ENCODE results near the gene ISLR.

ISLR gene

DNA sequence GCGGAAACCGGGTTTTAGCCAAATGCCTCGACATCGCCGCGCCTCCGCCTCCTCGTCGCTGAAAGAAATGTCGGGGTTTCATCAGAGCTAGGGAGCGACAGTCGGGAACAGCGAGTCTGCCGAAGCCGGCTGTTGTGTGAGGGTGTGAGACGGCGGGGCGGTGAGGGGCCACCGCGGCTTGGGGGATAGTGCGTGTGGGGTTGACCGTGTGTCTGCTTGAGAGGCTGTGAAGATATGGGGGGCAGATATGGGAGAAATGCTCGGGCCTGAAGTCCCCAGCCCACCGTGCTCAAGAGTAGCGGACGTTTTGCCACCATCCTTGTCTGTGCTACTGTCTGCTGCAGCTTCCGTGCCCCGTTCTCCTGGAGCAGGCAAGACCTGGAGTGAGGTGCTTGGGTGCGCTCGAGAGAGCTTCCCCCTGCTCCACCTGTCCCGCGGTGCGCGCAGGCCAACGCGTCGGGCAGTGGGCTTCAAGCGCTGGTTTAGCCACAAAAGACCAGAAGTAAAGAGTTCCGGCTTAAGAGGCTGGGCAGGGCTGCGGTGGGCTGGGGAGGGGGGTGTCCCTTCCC is 43.8 kb upstream of the ISLR start:
- no peak overlapping the region for H3K27ac ChIP-seq
- TF ChIP-seq, protein P1, sequence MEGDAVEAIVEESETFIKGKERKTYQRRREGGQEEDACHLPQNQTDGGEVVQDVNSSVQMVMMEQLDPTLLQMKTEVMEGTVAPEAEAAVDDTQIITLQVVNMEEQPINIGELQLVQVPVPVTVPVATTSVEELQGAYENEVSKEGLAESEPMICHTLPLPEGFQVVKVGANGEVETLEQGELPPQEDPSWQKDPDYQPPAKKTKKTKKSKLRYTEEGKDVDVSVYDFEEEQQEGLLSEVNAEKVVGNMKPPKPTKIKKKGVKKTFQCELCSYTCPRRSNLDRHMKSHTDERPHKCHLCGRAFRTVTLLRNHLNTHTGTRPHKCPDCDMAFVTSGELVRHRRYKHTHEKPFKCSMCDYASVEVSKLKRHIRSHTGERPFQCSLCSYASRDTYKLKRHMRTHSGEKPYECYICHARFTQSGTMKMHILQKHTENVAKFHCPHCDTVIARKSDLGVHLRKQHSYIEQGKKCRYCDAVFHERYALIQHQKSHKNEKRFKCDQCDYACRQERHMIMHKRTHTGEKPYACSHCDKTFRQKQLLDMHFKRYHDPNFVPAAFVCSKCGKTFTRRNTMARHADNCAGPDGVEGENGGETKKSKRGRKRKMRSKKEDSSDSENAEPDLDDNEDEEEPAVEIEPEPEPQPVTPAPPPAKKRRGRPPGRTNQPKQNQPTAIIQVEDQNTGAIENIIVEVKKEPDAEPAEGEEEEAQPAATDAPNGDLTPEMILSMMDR (conservative IDR thresholded peaks at IDR 0.05), result no peak

DNA sequence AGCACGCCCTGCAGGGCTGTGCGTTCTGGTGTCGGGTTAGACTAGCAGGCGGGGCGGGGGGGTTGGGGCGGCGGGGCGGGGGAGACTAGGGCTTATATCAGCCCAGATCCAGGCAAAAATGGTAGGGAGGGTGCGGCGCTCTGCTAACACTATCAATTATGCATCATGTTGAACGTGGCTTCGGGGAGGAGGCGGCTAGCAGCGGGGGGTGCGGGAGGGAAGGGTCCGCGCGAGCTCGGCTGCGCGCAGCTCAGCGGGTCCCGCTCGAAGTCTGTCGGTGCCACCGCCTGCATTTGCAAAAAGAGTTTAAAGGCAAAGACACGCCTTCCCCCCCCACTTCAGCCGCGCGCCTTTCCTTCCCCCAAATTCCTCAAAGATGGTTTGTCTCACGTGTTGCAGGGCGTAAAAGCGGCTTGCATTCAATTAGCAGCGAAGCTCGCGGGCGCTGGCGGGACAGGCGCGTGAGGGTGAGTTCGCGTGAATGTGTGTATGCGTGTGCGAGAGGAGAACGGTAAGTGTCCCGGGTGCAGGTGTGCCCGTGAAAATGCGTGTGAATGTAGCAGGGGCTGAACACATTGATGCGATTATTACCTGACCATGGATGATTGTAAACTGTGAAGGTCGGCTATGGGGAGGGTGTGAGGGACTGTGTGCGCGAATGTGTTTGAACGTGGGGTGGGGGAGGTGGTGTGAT is 43.2 kb upstream of the ISLR start, which contains the start of gene ISLR2:
Gene ISLR2, plus strand, starts transcription at position 432 of the 694 bp plus-strand sequence. CDS start 2,169 bp downstream, outside the sequence.
- H3K27ac ChIP-seq, result no peak within 1 kb of the TSS
- TF ChIP-seq, protein P1 (conservative IDR thresholded peaks at IDR 0.05), result no peak

- no peak overlapping the region for H3K27ac ChIP-seq
- TF ChIP-seq, protein P1 (conservative IDR thresholded peaks at IDR 0.05), result no peak
Observed at GRCh38 chr15:74130849-74131627, 42.5 kb upstream of the ISLR start.

GRCh38 chr15:74131628-74132413 is 41.7 kb upstream of the ISLR start:
- TF ChIP-seq, protein P1 (conservative IDR thresholded peaks at IDR 0.05), result no peak
- H3K27ac ChIP-seq, result no peak overlapping the region

- TF ChIP-seq, protein P1 (conservative IDR thresholded peaks at IDR 0.05), result no peak
- H3K27ac ChIP-seq, result no peak overlapping the region
Observed at GRCh38 chr15:74132681-74133651, 40.5 kb upstream of the ISLR start.

DNA sequence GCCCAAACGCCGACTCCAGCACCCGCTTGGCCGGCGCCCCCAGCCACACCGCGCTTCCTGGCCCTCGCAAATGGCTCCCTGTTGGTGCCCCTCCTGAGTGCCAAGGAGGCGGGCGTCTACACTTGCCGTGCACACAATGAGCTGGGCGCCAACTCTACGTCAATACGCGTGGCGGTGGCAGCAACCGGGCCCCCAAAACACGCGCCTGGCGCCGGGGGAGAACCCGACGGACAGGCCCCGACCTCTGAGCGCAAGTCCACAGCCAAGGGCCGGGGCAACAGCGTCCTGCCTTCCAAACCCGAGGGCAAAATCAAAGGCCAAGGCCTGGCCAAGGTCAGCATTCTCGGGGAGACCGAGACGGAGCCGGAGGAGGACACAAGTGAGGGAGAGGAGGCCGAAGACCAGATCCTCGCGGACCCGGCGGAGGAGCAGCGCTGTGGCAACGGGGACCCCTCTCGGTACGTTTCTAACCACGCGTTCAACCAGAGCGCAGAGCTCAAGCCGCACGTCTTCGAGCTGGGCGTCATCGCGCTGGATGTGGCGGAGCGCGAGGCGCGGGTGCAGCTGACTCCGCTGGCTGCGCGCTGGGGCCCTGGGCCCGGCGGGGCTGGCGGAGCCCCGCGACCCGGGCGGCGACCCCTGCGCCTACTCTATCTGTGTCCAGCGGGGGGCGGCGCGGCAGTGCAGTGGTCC is 39.7 kb upstream of the ISLR start:
- TF ChIP-seq, protein P1 (conservative IDR thresholded peaks at IDR 0.05), result no peak
- H3K27ac ChIP-seq, result no peak overlapping the region

All from VCaP (cell line).